Activated T-cell treated with anti-CD3 and anti-CD28 coated beads for 4 hours (primary cell): ENCODE data around the gene LCE1A.

Experiments
- DNase-seq: peaks from one replicate; pipeline ENCODE4 v3.0.0-alpha.2; 2020

The LCE1A gene

GRCh38 chr1:152870831-152871730 is 43.8 kb downstream of the LCE1A start:
- DNase-seq = no peak

DNA sequence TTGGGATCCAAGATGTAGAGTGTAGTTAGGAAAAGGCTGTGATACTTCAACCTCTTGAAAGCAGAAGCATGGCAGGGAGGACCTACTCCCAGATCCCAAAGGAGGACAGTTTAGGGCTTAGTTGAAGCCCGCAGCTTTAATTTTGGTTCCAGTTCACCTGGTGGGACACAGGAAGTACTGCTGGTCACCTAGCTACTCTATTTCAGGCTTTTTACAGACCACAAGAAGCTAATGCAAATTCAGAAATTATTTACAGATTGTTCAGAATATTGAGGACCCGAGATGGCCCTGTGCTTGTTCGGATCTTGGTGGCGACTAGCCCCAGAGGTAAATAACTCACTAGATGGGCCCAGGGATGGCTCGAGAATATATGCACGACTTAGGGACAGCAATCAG is 44.5 kb downstream of the LCE1A start:
- DNase-seq = no peak

DNA sequence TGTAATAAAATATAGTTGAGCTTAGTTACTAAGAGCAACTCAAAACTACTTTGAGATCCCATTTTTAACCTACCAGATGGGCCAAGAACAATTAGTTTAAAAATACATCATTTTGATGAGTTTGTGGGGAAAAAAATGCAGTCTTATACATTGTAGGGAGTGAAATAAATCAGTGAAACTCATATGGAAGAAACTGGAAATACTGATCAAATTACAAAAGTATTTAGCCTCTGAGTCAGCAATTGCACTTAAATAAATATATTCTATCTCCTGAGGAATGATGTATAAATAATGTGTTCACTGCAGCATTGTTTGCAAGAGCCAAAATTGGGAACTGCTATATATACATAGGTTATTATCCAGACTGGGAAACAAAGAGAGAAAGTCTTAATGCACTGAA is 46.2 kb downstream of the LCE1A start:
- DNase-seq = no peak

DNA sequence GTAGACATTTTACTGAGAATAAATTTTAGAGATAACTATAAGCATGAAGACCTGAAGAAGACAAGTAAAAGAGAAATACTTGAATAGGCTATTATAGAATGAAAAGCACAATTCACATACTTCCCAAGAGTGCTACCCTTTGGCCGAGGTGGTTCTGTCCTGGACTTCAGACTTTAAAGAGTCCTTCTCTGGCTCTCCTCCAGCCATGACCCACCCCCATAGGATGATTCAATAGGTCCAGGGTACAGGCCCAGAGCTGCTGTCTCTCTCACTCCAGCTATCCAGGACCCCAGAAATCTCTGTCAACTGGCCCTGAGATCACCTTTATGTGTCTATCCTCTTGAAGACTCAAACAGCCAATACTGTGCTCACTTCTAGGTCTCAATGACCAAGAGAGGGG is 49.6 kb downstream of the LCE1A start:
- no peak for DNase-seq
